Measurements from ENCODE around the gene MS4A6A. TPM values are rescaled to one million over a fixed set of nuclear protein-coding genes. Genes with fewer than 3 reads are reported as not detected.

The MS4A6A gene
- 3.4 and 3.6 TPM in 2 replicates for total RNA-seq

GRCh38 chr11:60182541-60183330, at the start of gene MS4A6A:
Gene MS4A6A, minus strand, starts transcription at chr11:60183083. Its CDS starts 1,356 bp downstream, at chr11:60181727.

Small RNA genes within 50 kb of the gene (small RNA-seq; reads per million reads assigned to genes)
- not detected for gene MIR6503

Other genes with a start within 250 kb of the MS4A6A start
- not detected in 2 replicates for gene OOSP1, start 244.7 kb downstream of the MS4A6A start, total RNA-seq
- not detected in 2 replicates for gene OOSP4A, start 219.1 kb downstream of the MS4A6A start, total RNA-seq
- gene OOSP4B, start 165.9 kb downstream of the MS4A6A start, total RNA-seq: not detected in 2 replicates
- not detected in 2 replicates for gene OOSP2, start 142.7 kb downstream of the MS4A6A start, total RNA-seq
- gene MS4A3, start 126.4 kb downstream of the MS4A6A start, total RNA-seq: not detected in 2 replicates
- gene MS4A2, start 94.4 kb downstream of the MS4A6A start, total RNA-seq: not detected in 2 replicates
- gene MS4A4E, start 60.1 kb upstream of the MS4A6A start, total RNA-seq: not detected in 2 replicates
- gene MS4A4A, start 97.6 kb upstream of the MS4A6A start, total RNA-seq: not detected in 2 replicates
- gene MS4A6E, start 144.2 kb upstream of the MS4A6A start, total RNA-seq: not detected in 2 replicates
- gene MS4A7, start 195.4 kb upstream of the MS4A6A start, total RNA-seq: not detected in 2 replicates
- gene MS4A14, start 213.4 kb upstream of the MS4A6A start, total RNA-seq: not detected in 2 replicates
- gene MS4A5, start 246.5 kb upstream of the MS4A6A start, total RNA-seq: not detected in 2 replicates